Esophagus (tissue), 2 donors: ENCODE measurements around the gene GPR143. TPM values are rescaled to one million over a fixed set of nuclear protein-coding genes. Genes with fewer than 3 reads are reported as not detected.

Experiments used
- H3K27ac ChIP-seq, 2 donors: one replicate each; pipeline ENCODE4 v1.5.1; 2013; ENCODE audit warnings: low read depth in 2 of 2, mild to moderate bottlenecking in 2 of 2, inconsistent platforms in 1 of 2, low read length in 1 of 2, moderate library complexity in 1 of 2
- H3K27me3 ChIP-seq, 2 donors: one replicate each; pipeline ENCODE4 v1.6.1; 2013; ENCODE audit warnings: low read length in 2 of 2, control low read depth in 1 of 2, mild to moderate bottlenecking in 1 of 2; ENCODE audit not compliant: insufficient read depth in 2 of 2, control insufficient read depth in 1 of 2
- H3K36me3 ChIP-seq, 2 donors: one replicate each; pipeline ENCODE4 v1.6.1; 2013; ENCODE audit warnings: low read length in 1 of 2; ENCODE audit not compliant: control insufficient read depth in 2 of 2, insufficient read depth in 2 of 2
- H3K4me1 ChIP-seq, 2 donors: one replicate each; pipeline ENCODE4 v1.6.1; 2013; ENCODE audit warnings: low read length in 1 of 2; ENCODE audit not compliant: control insufficient read depth in 2 of 2, insufficient read depth in 2 of 2
- H3K4me3 ChIP-seq, 2 donors: one replicate each; pipeline ENCODE4 v1.5.1; 2013; ENCODE audit warnings: low read length in 2 of 2, mild to moderate bottlenecking in 2 of 2, low read depth in 1 of 2, moderate library complexity in 1 of 2
- H3K9me3 ChIP-seq, 2 donors: one replicate each; pipeline ENCODE4 v1.6.1; 2013; ENCODE audit warnings: mild to moderate bottlenecking in 2 of 2, low read depth in 1 of 2, low read length in 1 of 2, moderate library complexity in 1 of 2; ENCODE audit not compliant: control insufficient read depth in 2 of 2, insufficient read depth in 1 of 2
- WGBS, 2 donors: extraction: QIAGEN DNeasy Blood & Tissue Kit; methylation state at CpG; one replicate each; pipeline ENCODE4 v1.1.7; 2013; 5-methylcytosine and 5-hydroxymethylcytosine counted together
- polyA plus RNA-seq, 2 donors: library from polyadenylated mRNA; stranded (reverse); fragments of 200-250 nt; gene quantifications; one replicate each; pipeline ENCODE4 v1.2.3, GENCODE V29; 2013
- donor health status: healthy with polysubstance abuse.
- donor health status: Bipolar disorder and iron deficiency.

GPR143 gene
- polyA plus RNA-seq, 2 donors: 1.7 to 2.2 TPM

DNA sequence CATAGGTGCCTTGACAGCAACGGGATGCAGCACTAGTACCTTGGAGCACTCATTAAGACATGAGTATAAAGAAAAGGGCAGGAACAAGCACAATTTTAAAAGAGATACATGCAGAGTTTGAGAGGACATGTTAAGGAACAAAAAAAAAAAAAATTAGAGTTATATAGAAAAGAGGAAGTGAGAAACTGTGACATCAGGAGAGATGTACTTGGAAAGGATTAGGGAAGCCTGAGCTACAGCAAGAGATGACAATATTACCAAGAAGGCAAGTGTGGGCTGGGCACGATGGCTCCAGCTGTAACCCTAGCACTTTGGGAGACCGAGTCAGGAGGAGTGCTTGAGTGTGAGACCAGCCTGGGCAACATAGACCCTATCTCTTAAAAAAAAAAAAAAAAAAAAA lies 37.4 kb downstream of the GPR143 start:
- H3K27me3 ChIP-seq: no peaks in the 10 kb centered on the region
- H3K4me3 ChIP-seq: no peak overlapping the region
- H3K4me1 ChIP-seq: no peaks in the 10 kb centered on the region
- peaks cover 3 to 6% of the 10 kb centered on the region in 2 donors for H3K9me3 ChIP-seq
- WGBS, 2 donors: 79 to 92% methylated on average over 3 of the region's 3 CpGs
- no peak overlapping the region for H3K27ac ChIP-seq
- no peaks in the 10 kb centered on the region for H3K36me3 ChIP-seq

DNA sequence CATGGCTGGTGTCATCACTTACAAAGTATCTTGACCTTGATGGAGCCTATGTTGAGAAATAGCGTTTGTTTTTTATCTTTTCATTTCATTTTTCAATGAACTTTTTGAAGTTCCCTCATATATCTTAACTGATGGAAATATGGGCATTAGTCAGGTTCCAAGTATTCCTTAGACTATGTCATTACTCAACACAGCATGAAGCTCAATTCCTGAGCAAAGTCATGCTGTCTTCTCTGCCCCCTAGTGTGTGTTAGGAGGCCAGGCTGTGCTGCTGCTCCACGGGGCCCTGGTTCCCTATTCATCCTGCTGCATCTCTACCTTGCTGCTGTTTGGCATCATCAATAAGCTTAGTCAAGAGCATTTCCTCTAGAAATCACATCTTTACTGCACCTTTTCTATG lies 40.9 kb downstream of the GPR143 start:
- no peaks in the 10 kb centered on the region for H3K36me3 ChIP-seq
- peaks cover 9 to 11% of the 10 kb centered on the region in 2 donors for H3K9me3 ChIP-seq
- WGBS, 2 donors: 66 to 81% methylated on average over 2 of the region's 2 CpGs
- H3K27me3 ChIP-seq: no peaks in the 10 kb centered on the region
- H3K27ac ChIP-seq: no peak overlapping the region
- no peaks in the 10 kb centered on the region for H3K4me1 ChIP-seq
- H3K4me3 ChIP-seq: no peak overlapping the region

DNA sequence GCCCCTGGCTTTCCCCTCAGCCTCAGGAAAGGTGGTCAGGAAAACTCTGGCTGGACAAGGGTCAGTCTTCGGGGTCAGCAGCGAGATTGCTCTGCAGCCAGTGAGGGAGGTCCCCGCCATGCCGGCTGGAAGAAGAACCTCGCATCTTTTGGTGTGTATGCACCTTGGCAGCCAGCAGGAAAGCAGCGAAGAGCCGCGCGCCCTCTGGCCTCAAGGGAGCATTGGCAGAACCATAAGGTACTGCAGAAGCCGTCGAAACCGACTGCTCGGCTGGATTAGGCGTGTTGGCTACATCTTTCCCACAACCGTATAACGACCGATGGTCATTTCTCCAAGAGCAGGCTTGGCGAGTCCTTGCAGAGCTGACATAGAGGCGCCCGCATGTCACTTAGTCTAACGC lies 48.3 kb downstream of the GPR143 start:
- H3K4me1 ChIP-seq: no peaks in the 10 kb centered on the region
- H3K4me3 ChIP-seq: no peak overlapping the region
- H3K27ac ChIP-seq: no peak overlapping the region
- WGBS, 2 donors: 97 to 98% methylated on average over 21 of the region's 21 CpGs
- H3K36me3 ChIP-seq: peaks cover 5 to 15% of the 10 kb centered on the region in 2 donors
- peaks cover 0 to 8% of the 10 kb centered on the region in 2 donors for H3K9me3 ChIP-seq
- H3K27me3 ChIP-seq: no peaks in the 10 kb centered on the region

GRCh38 chrX:9710332-9710731 lies 55.3 kb downstream of the GPR143 start:
- Histone ChIP-seq H3K27me3 (no peaks in the 10 kb centered on the region), H3K4me1 (peaks cover 0 to 4% of the 10 kb centered on the region in 2 donors), H3K9me3 (peaks cover 0 to 7% of the 10 kb centered on the region in 2 donors), H3K36me3 (peaks cover 2 to 16% of the 10 kb centered on the region in 2 donors), H3K4me3 (no peak overlapping the region), H3K27ac (no peak overlapping the region)
- 79 to 83% methylated on average over 8 of the region's 8 CpGs for WGBS, 2 donors

GRCh38 chrX:9708923-9709553 lies 56.6 kb downstream of the GPR143 start:
- Histone ChIP-seq H3K27me3 (no peaks in the 10 kb centered on the region), H3K4me3 (no peak overlapping the region), H3K9me3 (peaks cover 0 to 7% of the 10 kb centered on the region in 2 donors), H3K27ac (no peak overlapping the region), H3K36me3 (peaks cover 0 to 16% of the 10 kb centered on the region in 2 donors), H3K4me1 (peaks cover 0 to 4% of the 10 kb centered on the region in 2 donors)
- 27 to 34% methylated on average over 17 of the region's 17 CpGs for WGBS, 2 donors

- 82 to 84% methylated on average over 10 of the region's 10 CpGs for WGBS, 2 donors
Observed at GRCh38 chrX:9708086-9708485, 57.6 kb downstream of the GPR143 start.

DNA sequence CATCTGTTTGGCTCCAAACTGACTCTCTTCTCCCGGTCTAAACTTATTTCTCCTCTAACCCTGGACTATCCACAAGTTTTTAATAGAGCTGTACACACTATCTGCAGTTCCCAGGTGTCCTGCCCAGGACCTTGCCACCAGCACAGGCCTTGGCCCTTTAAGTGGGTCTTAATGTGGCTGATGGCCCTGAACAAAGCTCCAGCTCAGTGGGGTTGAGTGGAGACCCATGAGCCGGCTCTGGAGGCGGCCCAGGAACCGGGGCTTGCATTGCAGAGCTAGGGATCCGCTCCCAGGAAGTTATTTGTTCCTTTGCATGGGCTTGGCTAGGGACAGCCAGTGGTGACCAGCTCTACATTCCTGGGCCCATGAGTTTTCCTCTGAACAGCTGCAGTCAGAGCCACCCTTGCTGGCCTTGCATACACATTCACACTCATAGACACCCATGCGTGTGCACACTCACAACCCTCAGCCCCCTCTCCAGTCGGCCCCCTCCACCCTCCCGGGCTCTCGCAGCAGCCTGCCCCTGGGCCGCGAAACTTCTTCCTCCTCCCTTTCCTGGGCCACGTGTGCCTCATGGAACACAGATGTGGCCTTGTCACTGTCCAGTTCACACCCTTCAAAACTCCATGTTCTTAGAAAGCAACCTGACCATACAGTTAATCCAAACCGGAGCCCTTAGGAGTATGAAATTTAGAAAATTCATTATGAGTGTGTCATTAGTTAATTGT lies 58.2 kb downstream of the GPR143 start:
- H3K36me3 ChIP-seq: peaks cover 0 to 16% of the 10 kb centered on the region in 2 donors
- H3K27me3 ChIP-seq: no peaks in the 10 kb centered on the region
- H3K27ac ChIP-seq: no peak overlapping the region
- H3K4me1 ChIP-seq: peaks cover 0 to 4% of the 10 kb centered on the region in 2 donors
- 82 to 84% methylated on average over 13 of the region's 13 CpGs for WGBS, 2 donors
- no peak overlapping the region for H3K4me3 ChIP-seq
- peaks cover 0 to 7% of the 10 kb centered on the region in 2 donors for H3K9me3 ChIP-seq

More at GRCh38 chrX:9708086-9708485, 57.6 kb downstream of the GPR143 start:
- Histone ChIP-seq H3K4me1 (peaks cover 0 to 4% of the 10 kb centered on the region in 2 donors), H3K27ac (no peak overlapping the region), H3K27me3 (no peaks in the 10 kb centered on the region), H3K9me3 (peaks cover 0 to 7% of the 10 kb centered on the region in 2 donors), H3K36me3 (peaks cover 0 to 16% of the 10 kb centered on the region in 2 donors), H3K4me3 (no peak overlapping the region)

- peaks cover 0 to 3% of the 10 kb centered on the region in 2 donors for H3K9me3 ChIP-seq
- 64 to 79% methylated on average over 4 of the region's 4 CpGs for WGBS, 2 donors
- peaks cover 0 to 10% of the 10 kb centered on the region in 2 donors for H3K36me3 ChIP-seq
- peaks cover 0 to 4% of the 10 kb centered on the region in 2 donors for H3K4me1 ChIP-seq
- no peak overlapping the region for H3K27ac ChIP-seq
- H3K27me3 ChIP-seq: no peaks in the 10 kb centered on the region
- H3K4me3 ChIP-seq: no peak overlapping the region
Observed at GRCh38 chrX:9706421-9706820, 59.2 kb downstream of the GPR143 start.

DNA sequence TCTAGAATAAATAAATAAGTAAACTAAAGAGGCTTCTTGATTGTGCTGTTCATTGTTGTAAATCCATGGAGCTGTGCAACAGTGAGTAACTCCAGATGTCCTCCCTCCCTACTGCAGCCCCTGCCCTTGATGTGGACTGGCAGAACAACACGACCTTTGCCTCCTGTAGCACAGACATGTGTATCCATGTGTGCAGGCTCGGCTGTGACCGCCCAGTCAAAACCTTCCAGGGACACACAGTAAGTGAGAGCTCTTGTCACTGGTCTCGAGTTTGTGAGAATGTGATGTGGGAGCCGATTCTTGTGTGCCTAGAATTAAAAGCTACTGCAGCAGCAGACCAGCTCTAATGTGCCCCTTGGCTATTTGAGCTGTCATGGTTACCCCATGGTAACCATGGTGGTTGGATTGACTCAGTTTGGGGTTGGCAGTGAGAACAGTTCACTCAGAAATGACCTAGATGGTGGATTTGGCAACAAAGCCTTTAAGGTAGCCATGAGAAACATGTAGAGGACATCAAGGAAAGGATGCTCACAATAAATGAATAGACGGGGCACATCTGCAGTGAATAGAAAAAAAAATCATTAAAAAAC lies 60.7 kb downstream of the GPR143 start:
- no peak overlapping the region for H3K4me3 ChIP-seq
- no peaks in the 10 kb centered on the region for H3K27me3 ChIP-seq
- H3K36me3 ChIP-seq: peaks cover 0 to 14% of the 10 kb centered on the region in 2 donors
- H3K9me3 ChIP-seq: peaks cover 0 to 3% of the 10 kb centered on the region in 2 donors
- WGBS, 2 donors: 91 to 95% methylated on average over 6 of the region's 6 CpGs
- no peak overlapping the region for H3K27ac ChIP-seq
- peaks cover 0 to 4% of the 10 kb centered on the region in 2 donors for H3K4me1 ChIP-seq
